ENCODE results near the gene TMEM198.
A peak's percentile ranks its signal among the peaks of the same experiment; 100 is the strongest.

Gene TMEM198

DNA sequence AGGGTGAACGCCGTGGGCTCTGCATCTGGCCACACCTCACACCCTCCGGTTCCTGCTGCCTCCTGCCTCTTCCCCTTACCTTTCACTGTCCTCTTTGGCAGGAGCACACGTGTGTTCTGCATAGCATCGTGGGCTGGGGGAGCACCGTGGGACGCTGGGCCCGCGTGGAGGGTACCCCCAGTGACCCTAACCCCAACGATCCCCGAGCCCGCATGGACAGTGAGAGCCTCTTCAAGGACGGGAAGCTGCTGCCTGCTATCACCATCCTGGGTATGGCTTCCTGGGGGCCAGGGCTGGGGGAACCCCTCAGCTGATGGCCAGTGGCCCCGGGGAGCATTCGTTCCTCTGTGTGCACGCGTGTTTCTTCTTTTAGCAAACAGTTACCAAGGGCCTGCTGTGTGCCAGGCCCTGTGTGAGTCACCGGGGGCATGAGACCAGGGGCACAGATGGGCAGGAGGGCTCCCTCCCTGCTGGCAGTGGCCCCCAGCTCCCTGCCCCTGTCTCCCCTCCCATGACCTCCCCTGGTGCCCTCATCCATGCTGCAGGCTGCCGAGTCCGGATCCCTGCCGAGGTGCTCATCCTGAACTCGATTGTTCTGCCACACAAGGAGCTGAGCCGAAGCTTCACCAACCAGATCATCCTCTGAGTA, 37.6 kb upstream of the TMEM198 start:
- H3K27ac ChIP-seq, result no peak overlapping the region
- TF ChIP-seq, protein P1, sequence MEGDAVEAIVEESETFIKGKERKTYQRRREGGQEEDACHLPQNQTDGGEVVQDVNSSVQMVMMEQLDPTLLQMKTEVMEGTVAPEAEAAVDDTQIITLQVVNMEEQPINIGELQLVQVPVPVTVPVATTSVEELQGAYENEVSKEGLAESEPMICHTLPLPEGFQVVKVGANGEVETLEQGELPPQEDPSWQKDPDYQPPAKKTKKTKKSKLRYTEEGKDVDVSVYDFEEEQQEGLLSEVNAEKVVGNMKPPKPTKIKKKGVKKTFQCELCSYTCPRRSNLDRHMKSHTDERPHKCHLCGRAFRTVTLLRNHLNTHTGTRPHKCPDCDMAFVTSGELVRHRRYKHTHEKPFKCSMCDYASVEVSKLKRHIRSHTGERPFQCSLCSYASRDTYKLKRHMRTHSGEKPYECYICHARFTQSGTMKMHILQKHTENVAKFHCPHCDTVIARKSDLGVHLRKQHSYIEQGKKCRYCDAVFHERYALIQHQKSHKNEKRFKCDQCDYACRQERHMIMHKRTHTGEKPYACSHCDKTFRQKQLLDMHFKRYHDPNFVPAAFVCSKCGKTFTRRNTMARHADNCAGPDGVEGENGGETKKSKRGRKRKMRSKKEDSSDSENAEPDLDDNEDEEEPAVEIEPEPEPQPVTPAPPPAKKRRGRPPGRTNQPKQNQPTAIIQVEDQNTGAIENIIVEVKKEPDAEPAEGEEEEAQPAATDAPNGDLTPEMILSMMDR (IDR thresholded peaks at IDR 0.05), result no peak
- TF ChIP-seq ZFX (IDR thresholded peaks at IDR 0.05; ENCODE audit: borderline replicate concordance), result no peak

DNA sequence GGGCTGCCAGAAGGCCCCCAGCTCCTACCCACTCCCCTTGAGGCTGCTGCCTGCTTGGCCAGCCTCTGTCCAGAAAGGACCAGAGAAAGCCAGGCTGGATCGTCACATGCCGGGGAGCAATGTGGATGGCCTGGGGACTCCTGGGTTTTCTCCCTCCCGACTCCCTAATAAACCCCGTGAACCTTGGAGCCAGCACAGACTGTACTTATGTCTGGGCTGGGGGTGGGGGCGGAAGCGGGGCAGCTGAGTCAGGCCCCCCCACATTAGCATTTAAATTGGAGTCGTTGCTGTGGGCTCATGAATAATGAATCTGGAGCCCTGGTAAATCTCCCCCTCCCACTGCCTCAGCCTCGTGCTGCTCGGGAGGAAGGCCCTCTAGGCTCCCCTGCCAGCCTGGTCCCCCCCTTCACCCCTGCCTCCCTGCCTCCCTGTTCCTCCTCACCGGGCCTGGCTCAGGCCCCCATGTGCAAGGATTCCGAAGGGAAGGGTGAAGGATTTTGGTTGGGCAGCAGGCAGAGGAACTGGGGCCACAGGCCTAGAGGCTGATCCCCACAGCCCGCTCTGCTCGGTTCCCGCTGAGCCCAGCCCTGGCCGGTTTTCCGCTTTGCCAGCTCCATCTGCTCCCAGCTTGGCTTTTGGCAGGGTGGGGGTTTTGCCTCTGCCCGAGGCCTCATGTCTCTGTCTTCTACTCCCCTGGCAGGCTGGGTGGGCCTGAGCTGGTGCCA, 36.9 kb upstream of the TMEM198 start:
- H3K27ac ChIP-seq, result no peak overlapping the region
- TF ChIP-seq ZFX (IDR thresholded peaks at IDR 0.05; ENCODE audit: borderline replicate concordance), result no peak
- TF ChIP-seq, protein P1 (IDR thresholded peaks at IDR 0.05), result no peak

DNA sequence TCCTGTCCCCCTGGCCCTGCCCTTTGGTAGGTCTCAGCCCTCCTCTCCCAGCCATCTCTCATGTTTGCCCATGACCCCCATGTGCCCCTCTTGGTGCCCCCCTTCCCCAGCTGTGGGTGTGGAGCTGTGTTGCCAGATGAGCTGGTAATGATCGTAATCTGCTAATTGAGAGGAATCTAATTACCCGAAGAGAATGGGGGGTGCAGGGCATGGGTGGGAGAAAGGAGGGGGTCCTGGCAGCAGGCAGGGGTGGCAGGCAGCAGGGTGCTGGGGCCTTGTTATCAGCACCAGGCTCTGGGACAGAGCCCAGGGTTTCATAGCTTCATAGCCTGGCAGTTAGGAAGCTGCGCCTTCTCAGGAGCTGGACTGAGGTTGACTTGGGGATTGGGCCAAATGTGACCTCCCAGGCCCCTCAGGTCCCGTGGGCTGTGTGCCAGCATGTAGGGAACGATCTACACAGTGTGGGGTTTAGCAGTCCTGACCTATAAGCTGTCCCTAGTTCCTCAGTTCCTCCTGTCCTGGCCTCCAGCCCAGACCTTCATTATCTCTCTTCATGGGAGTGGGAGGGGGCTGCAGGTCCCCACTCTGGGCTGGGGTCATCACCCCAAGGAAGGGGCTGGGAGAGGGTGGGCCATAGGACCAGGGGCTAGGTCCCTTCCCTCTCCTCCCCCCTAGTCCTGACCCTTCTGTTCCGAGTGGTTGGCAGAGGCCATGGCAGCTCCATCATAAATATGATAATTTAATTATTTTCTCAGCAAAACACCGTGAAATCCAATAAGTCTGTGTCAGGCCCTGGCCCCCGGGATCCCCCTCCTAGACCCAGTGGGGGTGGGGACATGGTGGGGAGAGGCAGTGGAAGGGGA, 36.0 kb upstream of the TMEM198 start:
- no peak overlapping the region for H3K27ac ChIP-seq
- TF ChIP-seq ZFX (IDR thresholded peaks at IDR 0.05; ENCODE audit: borderline replicate concordance), result no peak
- TF ChIP-seq, protein P1 (IDR thresholded peaks at IDR 0.05), result no peak

DNA sequence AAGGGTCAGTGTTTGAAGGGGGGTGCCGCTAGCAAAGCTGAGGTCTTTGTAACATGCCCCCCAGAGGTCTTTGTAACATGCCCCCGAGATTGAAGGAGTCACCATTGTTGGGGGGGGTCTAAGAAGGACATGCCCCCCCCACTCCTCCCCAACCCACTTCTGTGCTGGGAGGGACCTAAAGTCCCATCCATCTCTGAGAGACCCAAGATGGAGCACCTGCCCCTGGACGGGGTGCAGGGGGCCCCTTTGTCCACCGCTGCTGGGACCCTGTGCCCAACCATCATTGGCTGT, 35.4 kb upstream of the TMEM198 start:
- H3K27ac ChIP-seq, result no peak overlapping the region
- TF ChIP-seq, protein P1 (IDR thresholded peaks at IDR 0.05), result no peak
- TF ChIP-seq ZFX (IDR thresholded peaks at IDR 0.05; ENCODE audit: borderline replicate concordance), result no peak

DNA sequence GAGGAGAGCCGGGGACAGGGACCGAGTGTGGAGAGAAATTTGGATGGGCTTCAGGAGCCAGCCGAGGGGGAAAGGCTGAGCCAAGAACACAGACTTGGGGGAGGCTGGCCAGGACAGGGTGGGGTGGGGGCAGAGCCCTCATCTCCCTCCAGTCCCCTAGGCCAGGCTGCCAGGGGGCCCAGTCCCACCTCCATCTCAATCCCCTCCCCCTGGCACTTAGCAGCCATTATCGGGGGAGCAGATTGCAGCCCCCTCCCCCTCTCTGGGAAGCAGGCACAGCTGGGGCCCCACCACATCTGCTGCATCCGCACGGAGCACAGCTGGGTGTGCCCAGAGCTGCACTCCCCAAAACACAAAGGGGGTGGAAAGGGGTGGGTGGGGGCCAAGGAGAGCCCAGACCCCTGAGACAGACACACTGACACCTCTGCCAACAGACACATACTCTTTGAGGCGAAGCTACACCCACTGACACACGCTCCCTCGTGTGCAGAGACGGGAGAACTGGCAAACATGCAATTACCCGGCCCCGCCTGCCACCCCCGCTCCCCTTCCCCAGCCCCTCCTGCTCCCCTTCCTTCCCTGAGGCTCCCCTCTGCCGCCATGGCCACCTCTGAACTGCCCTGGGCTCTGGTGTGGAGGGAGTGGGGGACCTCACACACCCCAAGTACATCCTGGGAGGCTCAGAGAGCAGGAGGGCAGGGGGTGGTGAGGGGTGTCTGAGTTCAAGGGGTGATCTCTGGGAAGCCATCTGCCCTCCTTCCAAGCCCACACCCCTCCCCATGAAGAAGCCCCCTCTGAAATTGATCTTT, 34.7 kb upstream of the TMEM198 start:
- no peak overlapping the region for H3K27ac ChIP-seq
- TF ChIP-seq, protein P1 (IDR thresholded peaks at IDR 0.05), result no peak
- TF ChIP-seq ZFX (IDR thresholded peaks at IDR 0.05; ENCODE audit: borderline replicate concordance), result no peak

DNA sequence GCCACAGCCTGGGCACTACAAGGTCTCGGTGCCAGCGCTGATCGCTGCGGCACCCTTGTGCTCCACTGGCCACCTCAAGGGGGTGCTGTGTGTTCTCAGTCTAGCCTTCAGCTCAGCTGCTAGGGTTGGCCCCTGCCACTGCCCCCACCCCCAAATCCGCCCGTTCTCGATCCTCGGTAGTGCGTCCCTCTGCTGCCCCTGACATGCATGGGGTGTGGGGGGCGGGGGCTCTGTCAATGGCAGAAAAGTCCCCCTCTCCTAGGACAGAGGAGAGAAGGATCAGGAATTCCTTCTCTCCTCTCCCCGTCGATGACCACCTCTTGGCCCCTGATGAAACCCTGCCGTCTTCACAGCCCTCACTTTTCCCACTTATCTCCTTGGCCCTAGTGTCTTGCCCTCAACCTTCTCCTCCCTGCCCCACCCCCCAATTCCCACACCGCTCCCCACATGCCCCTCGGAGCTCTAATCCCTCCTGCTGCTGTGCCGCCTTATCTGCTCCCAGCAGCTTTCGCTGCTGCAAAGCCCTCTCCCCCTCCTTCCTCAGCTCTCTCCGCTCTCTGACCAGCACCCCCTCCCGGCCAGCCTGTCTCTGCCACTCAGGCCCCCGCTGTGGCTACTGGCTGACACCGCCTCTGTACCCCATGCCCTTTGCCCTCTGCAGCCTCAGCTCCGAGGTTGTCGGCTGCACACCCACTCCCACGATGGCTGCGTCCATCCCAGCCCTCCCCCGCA, 33.9 kb upstream of the TMEM198 start:
- H3K27ac ChIP-seq, result no peak overlapping the region
- no peak for TF ChIP-seq ZFX (IDR thresholded peaks at IDR 0.05; ENCODE audit: borderline replicate concordance)
- TF ChIP-seq, protein P1 (IDR thresholded peaks at IDR 0.05), result peak; percentile 84
